HG03108 (cell line): Measurements from ENCODE around the gene UFD1.
"Not testable (repeated sequence)": the region's sequence is repeated elsewhere in the genome, so short reads cannot be mapped to it uniquely, and the experiment has no call there.

Experiments
- ATAC-seq: cut with Tn5 transposase; IDR thresholded peaks from one replicate; pipeline ENCODE4 v1.9.1; 2021; ENCODE audit warnings: moderate library complexity; ENCODE audit not compliant: unreplicated experiment

UFD1 gene

DNA sequence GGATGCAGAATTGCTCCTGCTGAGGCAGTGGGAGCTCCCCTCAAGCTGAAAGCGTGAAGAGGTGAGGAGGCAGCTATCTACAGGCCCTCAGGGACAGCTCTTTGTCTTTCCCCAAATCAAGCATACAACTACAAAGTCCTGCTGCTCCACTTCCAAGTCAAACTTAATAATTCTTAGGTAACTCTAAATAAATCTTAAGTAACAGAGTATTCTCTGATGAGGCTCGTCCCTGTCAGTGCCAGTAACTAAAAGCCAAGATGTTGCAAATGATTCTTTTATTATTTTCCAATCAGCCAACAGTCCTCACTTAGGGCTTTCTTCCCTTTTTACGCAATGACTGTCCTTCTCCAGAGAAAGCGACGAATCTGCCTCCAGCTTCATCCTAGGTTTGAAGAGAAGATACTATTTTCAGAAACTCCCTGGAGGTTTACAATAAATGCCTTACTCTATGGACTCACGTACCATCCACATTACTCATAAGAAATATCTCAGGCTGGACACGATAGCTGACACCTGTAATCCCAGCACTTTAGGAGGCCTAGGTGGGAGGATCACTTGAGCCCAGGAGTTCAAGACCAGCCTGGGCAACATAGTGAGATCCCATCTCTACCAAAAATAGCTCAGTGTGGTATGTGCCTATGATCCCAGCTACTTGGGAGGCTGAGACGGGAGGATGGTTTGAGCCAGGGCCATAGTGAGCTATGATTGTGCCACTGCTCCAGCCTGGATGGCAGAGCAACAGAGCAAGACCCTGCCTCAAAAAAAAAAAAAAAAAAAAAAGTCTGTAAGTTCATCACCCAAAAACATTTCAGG lies 28.4 kb downstream of the UFD1 start:
- ATAC-seq: no peak

- no peak for ATAC-seq
Observed at GRCh38 chr22:19449422-19449767, 29.6 kb downstream of the UFD1 start.

- ATAC-seq: no peak
Observed at GRCh38 chr22:19448739-19449421, 30.1 kb downstream of the UFD1 start.

GRCh38 chr22:19448076-19448607 lies 30.9 kb downstream of the UFD1 start:
- peak; percentile 22 for ATAC-seq

DNA sequence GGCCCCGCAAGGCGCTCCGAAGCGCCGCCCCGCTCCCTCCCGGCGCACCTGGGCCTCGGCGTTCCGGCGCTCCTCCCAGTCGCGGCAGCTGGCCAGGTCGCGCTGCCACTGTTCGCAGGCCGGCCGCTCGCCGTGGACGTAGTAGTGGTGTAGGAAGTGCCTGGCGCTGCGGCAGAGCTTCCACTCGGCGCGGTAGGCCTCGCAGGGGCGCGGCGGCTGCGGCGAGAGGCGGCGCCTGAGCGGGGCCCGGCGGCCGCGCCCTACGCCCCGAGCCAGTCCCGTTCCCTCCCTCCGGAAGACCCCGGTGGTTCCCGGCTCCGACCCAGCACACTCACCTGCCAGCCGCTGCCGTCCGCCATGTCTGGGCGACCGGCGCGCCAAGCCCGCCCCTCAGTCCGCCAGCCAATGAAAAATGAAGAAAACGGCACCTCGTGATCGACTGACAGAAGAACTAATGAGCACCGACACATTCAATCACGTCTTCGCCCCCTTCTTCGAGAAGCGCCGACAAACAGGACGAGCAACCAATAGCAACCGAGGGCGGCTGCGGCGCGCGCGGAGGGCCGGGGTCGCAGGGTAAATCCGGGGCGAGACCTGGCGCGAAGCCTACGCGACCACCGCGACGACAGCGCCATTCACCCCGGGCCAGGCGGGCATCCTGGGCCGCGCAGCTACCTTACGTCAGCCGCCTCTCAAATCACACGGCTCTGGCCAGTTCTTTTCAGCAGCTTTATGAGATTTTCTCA lies 31.5 kb downstream of the UFD1 start, which contains the start of gene C22orf39:
Gene C22orf39 (minus strand): TSS at position 382 of the 746 bp plus-strand sequence. CDS start 23 bp downstream, at position 359.
- peak; percentile 78 for ATAC-seq

DNA sequence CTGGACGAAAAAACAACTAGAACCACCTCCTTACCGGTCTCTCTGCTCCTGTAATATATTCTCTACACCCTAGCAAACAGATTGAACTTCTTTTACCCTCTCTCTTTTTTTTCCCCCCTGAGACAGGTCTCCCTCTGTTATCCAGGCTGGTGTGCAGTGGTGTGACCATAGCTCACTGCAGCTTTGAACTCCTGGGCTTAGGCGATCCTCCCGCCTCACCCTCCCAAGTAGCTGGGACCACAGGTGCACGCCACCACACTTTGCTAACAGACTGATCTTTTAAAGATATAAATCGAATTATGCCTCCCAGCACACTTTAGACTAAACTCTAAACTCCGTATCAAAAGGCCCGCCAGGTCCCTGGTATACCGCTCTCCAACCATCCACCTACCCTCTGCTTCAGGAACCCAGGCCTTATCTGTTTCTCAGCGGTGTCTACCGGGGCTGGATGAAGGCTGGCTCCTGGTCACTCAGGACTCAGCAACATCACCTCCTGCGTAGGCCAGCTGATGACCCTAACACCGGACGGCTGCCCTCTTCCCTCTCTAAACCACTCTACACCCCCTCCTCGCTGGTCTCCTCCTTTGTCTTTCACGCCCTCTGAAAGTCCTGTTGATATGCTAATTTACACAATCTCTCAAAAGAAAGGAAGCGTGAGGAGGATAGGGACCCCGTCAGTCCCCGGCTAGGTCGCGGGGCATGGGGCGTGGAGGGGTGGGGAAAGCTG lies 32.2 kb downstream of the UFD1 start:
- ATAC-seq: no peak

DNA sequence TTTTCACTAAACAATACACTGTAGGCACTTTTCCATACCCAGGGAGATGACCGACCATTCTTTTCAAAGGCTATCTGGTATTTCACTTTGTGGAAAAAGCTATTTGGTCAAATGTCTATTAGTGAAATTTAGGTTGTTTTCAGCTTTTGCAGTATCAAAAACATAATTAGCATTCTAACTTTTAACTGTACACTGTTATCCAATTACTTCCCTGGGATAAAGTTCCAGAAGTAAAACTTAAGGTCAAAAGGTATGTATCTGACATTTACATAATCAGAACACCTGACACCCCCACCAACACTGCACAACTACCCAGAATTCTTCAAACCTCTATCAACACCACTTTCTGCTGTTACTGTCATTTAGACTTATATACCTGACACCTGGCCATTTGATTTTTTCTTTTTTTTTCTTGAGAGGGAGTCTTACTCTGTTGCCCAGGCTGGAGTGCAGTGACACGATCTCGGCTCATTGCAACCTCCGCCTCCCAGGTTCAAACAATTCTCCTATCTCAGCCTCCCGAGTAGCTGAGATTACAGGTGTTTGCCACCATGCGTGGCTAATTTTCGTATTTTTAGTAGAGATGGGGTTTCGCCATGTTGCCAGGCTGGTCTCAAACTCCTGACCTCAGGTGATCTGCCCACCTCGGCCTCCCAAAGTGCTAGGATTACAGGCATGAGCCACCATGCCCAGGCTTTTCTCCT lies 33.6 kb downstream of the UFD1 start:
- not testable (repeated sequence) for ATAC-seq

DNA sequence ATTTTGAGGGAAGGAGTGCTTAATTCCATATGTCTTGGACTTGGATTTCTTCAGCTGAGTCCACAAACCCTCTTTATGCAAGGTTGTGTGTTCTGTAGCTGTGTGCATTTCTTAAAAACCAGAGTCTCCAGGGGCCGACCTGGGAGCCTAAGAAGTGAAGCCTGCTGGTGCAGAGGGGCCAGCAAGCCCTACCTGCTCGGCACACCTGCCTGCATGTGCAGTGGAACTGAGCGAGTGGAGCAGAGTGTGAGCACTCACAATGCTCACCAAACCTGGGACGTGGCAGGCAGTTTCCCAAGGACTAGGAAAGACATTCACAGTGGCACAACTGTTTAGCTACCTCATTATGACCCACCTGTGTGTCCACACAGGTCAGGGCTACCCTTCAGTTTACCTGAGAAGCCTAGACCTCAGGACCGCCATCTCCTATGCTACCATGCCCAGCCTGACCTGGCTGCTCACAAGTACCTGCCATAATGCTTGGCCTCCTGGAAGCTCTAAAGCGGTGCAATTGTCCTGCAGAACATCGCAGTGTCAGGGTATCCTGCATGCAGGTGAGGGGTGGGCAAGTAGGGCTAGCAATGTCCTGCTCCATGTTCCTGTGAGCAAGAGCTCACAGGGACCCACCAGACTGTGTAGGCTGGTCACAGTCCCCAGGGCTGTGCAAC lies 35.3 kb downstream of the UFD1 start:
- no peak for ATAC-seq

DNA sequence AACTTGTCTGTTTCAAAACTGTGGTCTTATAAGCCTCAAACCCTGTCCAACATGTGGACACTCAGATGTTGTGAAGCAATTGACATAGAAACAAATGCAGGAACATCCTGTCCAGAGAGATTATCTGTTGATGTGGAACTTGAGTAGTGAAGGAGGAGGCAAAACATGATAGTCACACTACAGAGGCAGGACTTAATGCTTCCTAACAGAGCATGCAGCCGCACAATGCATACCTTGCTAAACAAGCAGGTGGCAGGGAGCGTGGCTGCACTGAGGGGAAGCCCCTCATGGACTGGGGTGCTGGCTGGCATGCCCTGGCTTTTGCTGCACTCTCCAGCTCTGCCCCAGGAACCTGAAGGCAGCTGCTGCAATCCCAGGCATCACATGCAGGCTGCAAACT lies 36.8 kb downstream of the UFD1 start:
- no peak for ATAC-seq

GRCh38 chr22:19440411-19441195 lies 38.4 kb downstream of the UFD1 start:
- no peak for ATAC-seq

DNA sequence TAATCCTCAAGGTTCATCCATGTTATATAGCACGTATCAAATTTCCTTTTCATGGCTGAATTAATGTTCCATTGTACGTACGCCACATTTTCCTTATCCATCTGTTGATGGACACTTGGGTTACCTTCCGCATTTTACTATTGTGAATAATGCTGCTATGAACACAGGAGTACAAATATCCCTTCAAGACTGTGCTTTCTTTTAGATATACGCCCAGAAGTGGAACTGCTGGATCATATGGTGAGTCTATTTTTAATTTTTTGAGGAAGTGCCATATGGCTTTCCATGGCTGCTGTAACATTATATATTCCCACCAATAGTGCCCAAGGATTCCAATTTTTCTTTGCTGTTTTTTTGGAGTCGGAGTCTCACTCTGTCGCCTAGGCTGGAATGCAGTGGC lies 40.7 kb downstream of the UFD1 start:
- ATAC-seq: no peak

DNA sequence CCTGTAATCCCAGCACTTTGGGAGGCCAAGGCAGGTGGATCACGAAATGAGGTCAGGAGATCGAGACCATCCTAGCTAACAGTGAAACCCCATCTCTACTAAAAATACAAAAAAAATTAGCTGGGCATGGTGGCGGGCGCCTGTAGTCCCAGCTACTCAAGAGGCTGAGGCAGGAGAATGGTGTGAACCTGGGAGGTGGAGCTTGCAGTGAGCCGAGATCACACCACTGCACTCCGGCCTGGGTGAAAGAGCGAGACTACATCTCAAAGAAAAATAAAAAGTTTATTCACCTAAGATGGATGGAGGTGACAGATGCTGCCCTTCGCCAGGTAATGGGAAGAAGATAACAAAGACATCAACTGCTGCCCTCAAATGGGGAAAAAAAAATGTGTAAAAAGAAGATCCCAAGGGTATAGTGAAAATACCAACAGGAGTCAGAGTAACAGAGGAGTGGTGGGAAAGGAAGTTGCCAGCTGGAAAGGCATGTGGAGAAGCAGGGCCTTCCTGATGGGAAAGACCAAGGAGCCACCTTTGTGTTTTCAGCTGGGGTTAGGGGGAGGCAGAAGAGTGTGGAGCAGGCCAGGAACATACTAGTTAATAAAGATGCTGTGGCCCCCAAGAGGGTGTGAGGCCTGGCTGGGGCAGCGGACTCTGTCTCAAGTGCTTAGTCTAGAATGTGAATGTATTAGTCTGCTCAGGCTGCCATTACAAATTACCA lies 42.4 kb downstream of the UFD1 start:
- ATAC-seq: not testable (repeated sequence)

DNA sequence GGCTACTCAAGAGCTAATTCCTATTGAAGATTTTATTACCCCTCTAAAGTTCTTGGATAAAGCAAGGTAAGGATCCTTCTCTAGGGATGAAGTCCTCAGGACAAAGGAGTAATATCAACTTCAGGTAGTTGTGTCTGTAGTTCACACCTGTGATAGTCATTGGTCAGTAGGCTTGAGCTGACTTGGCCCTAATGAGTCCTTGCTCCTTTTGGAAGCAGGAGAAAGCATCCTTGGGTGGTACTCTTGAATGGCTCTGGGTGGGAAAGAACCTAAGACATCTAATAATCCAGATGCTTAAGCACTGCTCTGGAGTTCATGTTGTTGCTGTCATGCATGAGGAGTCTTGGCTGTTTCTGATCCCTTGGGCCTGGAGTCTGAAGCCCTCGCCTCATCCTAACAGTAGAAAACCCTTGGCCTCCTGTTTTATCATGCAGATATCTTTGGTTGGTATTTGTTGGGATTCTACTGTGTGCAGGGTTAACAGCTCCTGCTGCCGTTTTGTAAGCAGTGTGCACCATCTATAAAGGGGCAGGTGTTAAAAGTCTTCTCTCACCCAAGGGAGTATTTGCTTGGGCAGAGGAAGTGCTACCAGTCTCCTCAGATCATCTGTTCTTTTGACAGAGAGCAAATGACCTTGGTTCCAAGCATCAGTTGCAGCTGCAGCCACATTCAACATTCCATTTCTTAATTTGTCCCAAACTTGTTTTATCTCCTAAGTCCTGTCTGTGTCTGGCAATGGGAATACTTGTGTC lies 44.0 kb downstream of the UFD1 start:
- ATAC-seq: no peak

GRCh38 chr22:19434401-19434800 lies 44.6 kb downstream of the UFD1 start:
- no peak for ATAC-seq

- peak; percentile 80 for ATAC-seq
Observed at GRCh38 chr22:19432133-19432851, 46.7 kb downstream of the UFD1 start, which contains the start of gene MRPL40. Gene MRPL40 (plus strand): TSS chr22:19432545. CDS start chr22:19432555, 10 bp downstream.

GRCh38 chr22:19431649-19432132 lies 47.3 kb downstream of the UFD1 start, which contains the start of gene HIRA:
Gene HIRA (minus strand): TSS chr22:19431733. CDS start chr22:19431476, 257 bp downstream.
- ATAC-seq: peak; percentile 47
